ENCODE data around the gene ERV3-1. TPM values are rescaled to one million over a fixed set of nuclear protein-coding genes. Genes with fewer than 3 reads are reported as not detected.
A peak's percentile ranks its signal among the peaks of the same experiment; 100 is the strongest.
"Not testable (repeated sequence)": the region's sequence is repeated elsewhere in the genome, so short reads cannot be mapped to it uniquely, and the experiment has no call there.

Gene ERV3-1
- total RNA-seq, 1 experiment from 2014 or later: 7.2 TPM

DNA sequence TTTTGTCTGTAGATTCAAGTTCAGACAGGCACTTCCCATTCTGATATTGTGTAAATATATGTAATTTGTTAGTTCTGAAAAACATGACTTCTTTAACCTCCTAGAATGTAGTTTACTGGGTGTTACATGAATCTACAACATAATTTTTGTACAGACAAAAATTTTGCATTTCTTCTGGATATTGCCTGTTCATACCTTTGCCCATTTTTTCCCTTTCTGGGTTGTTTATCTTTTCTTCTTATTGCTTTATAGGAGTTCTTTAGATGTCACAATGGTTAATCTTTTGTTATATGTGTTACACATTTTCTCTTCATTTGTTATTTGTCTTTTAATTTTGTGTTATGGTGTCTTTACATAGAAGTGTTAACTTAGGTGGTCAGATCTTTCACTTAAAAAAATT lies 44.7 kb upstream of the ERV3-1 start:
- H2AFZ ChIP-seq (ENCODE audit: low read depth, low read length, poor library complexity, severe bottlenecking); intact Hi-C loops (cut with micrococcal nuclease); H3K9ac ChIP-seq (ENCODE audit: low read length); H3K27ac ChIP-seq (ENCODE audit: low read depth, low read length); CTCF ChIA-PET; H3K79me2 ChIP-seq (ENCODE audit: insufficient read depth, low read length); BruUV-seq (replicated peaks); POLR2A ChIA-PET; H3K4me1 ChIP-seq (ENCODE audit: control insufficient read depth in 1 of 2, insufficient read depth in 2 of 2, low read length in 2 of 2); H3K4me3 ChIP-seq (replicated peaks in 1 of 2; ENCODE audit: low read depth in 1 of 2, low read length in 2 of 2); H3K9me2 ChIP-seq (ENCODE audit: insufficient read depth); H3K27me3 ChIP-seq (ENCODE audit: insufficient read depth, low read length); H3K9me3 ChIP-seq (ENCODE audit: control insufficient read depth in 1 of 2, insufficient read depth in 1 of 2, low read depth in 1 of 2, low read length in 2 of 2); H3K4me2 ChIP-seq (ENCODE audit: low read length); H4K20me1 ChIP-seq (ENCODE audit: insufficient read depth); RAD21 ChIA-PET (ENCODE audit: low non-redundant PET in 1 of 2, low total read pairs in 2 of 2, uncharacterized antibody in 2 of 2, unreplicated experiment in 2 of 2); H3K36me3 ChIP-seq (ENCODE audit: control insufficient read depth in 1 of 2, insufficient read depth in 2 of 2, low read length in 2 of 2); DNase-seq (ENCODE audit: low read depth, low spot score); ATAC-seq: not testable (repeated sequence)

DNA sequence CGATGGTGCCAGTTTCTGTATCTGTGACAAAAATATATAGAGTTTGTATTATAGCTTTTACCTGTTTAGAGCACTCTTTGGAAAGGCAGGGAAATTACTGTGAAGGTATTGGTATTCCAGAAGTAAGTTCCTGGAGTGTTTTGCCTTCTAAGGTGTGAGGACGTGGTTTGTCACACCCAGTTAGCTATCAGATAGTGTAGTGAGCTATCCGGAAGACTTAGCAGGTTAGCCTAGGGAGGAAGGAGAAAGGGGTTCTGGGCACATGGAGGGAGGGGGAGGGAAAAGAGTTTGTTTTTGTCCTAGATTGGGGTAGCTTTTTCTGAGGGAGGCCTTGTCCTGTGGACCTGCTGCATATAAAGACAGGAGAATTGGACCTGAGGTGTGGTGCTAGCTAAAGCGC lies 39.8 kb upstream of the ERV3-1 start:
- RAD21 ChIA-PET (ENCODE audit: low non-redundant PET in 1 of 2, low total read pairs in 2 of 2, uncharacterized antibody in 2 of 2, unreplicated experiment in 2 of 2); H3K36me3 ChIP-seq (ENCODE audit: control insufficient read depth in 1 of 2, insufficient read depth in 2 of 2, low read length in 2 of 2); H3K9ac ChIP-seq (ENCODE audit: low read length); POLR2A ChIA-PET; H3K27ac ChIP-seq (ENCODE audit: low read depth, low read length); DNase-seq (ENCODE audit: low read depth, low spot score); CTCF ChIA-PET; H3K79me2 ChIP-seq (ENCODE audit: insufficient read depth, low read length); H3K9me3 ChIP-seq (ENCODE audit: control insufficient read depth in 1 of 2, insufficient read depth in 1 of 2, low read depth in 1 of 2, low read length in 2 of 2); H3K4me1 ChIP-seq (ENCODE audit: control insufficient read depth in 1 of 2, insufficient read depth in 2 of 2, low read length in 2 of 2); H3K27me3 ChIP-seq (ENCODE audit: insufficient read depth, low read length); H3K9me2 ChIP-seq (ENCODE audit: insufficient read depth); BruUV-seq (replicated peaks); ATAC-seq; H3K4me2 ChIP-seq (ENCODE audit: low read length); H2AFZ ChIP-seq (ENCODE audit: low read depth, low read length, poor library complexity, severe bottlenecking); intact Hi-C loops (cut with micrococcal nuclease); H4K20me1 ChIP-seq (ENCODE audit: insufficient read depth); H3K4me3 ChIP-seq (replicated peaks in 1 of 2; ENCODE audit: low read depth in 1 of 2, low read length in 2 of 2): not testable (repeated sequence)

DNA sequence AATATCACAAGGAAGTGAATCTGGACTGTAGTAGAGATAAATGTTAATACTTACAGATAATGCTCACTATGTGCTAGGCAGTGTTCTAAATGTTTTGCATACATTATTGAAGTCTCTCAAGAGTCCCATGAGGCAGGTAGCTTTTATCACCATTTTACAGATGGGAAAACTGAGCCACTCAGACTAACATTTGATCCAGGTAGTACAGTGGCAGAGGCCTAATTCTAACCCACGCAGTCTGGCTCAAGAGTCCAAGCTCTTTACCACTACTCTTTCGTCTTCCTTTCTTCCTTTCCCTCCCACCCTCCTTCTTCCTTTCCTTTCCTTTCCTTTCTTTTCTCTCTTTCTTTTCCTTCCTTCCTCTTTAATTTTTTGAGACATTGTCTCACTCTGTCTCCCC lies 39.1 kb upstream of the ERV3-1 start:
- H3K27me3 ChIP-seq (ENCODE audit: insufficient read depth, low read length); DNase-seq (ENCODE audit: low read depth, low spot score); H3K9me2 ChIP-seq (ENCODE audit: insufficient read depth); H3K4me3 ChIP-seq (replicated peaks in 1 of 2; ENCODE audit: low read depth in 1 of 2, low read length in 2 of 2); H3K36me3 ChIP-seq (ENCODE audit: control insufficient read depth in 1 of 2, insufficient read depth in 2 of 2, low read length in 2 of 2); POLR2A ChIA-PET; ATAC-seq; H2AFZ ChIP-seq (ENCODE audit: low read depth, low read length, poor library complexity, severe bottlenecking); H3K4me2 ChIP-seq (ENCODE audit: low read length); H3K79me2 ChIP-seq (ENCODE audit: insufficient read depth, low read length); H3K9ac ChIP-seq (ENCODE audit: low read length); RAD21 ChIA-PET (ENCODE audit: low non-redundant PET in 1 of 2, low total read pairs in 2 of 2, uncharacterized antibody in 2 of 2, unreplicated experiment in 2 of 2); H3K9me3 ChIP-seq (ENCODE audit: control insufficient read depth in 1 of 2, insufficient read depth in 1 of 2, low read depth in 1 of 2, low read length in 2 of 2); H3K4me1 ChIP-seq (ENCODE audit: control insufficient read depth in 1 of 2, insufficient read depth in 2 of 2, low read length in 2 of 2); CTCF ChIA-PET; H4K20me1 ChIP-seq (ENCODE audit: insufficient read depth); intact Hi-C loops (cut with micrococcal nuclease); H3K27ac ChIP-seq (ENCODE audit: low read depth, low read length); BruUV-seq (replicated peaks): not testable (repeated sequence)

DNA sequence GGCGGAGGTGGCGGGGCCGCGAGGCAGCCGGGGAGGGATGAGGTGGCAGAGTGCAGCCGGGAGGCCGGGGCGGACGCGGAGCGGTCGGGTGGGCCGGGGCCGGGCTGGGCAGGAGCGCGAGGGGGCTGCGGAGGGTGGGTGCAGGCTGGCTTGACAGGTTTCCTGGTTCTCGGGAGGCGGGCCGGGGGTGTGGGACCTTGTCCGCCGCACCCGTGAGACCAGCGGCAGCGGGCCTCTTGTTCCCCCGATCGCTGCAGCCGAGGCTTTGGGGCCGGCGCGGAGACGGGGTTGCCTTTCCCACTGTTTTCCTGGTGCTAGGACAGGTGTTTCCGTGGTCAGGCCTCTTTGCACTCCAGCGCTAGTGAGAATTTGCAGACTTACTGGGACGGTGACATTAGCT lies 32.3 kb upstream of the ERV3-1 start:
- peak overlapping the region; percentile 88 for H3K4me2 ChIP-seq (ENCODE audit: low read length)
- peak overlapping the region; percentile 58 to 71 for H3K4me3 ChIP-seq (replicated peaks in 1 of 2; ENCODE audit: low read depth in 1 of 2, low read length in 2 of 2)
- intact Hi-C loops (cut with micrococcal nuclease); H3K36me3 ChIP-seq (ENCODE audit: control insufficient read depth in 1 of 2, insufficient read depth in 2 of 2, low read length in 2 of 2); RAD21 ChIA-PET (ENCODE audit: low non-redundant PET in 1 of 2, low total read pairs in 2 of 2, uncharacterized antibody in 2 of 2, unreplicated experiment in 2 of 2); H3K27me3 ChIP-seq (ENCODE audit: insufficient read depth, low read length); CTCF ChIA-PET; H2AFZ ChIP-seq (ENCODE audit: low read depth, low read length, poor library complexity, severe bottlenecking); H4K20me1 ChIP-seq (ENCODE audit: insufficient read depth); DNase-seq (ENCODE audit: low read depth, low spot score); H3K9me2 ChIP-seq (ENCODE audit: insufficient read depth); POLR2A ChIA-PET; BruUV-seq (replicated peaks); H3K9me3 ChIP-seq (ENCODE audit: control insufficient read depth in 1 of 2, insufficient read depth in 1 of 2, low read depth in 1 of 2, low read length in 2 of 2): not testable (repeated sequence)
- H3K27ac ChIP-seq (ENCODE audit: low read depth, low read length): peak overlapping the region; percentile 53
- peak; percentile 7 for ATAC-seq
- H3K9ac ChIP-seq (ENCODE audit: low read length): peak overlapping the region; percentile 77
- H3K79me2 ChIP-seq (ENCODE audit: insufficient read depth, low read length): peaks cover 22% of the 10 kb centered on the region
- peaks cover 2 to 18% of the 10 kb centered on the region in 2 experiments; a peak in 3 of 4 replicates for H3K4me1 ChIP-seq (ENCODE audit: control insufficient read depth in 1 of 2, insufficient read depth in 2 of 2, low read length in 2 of 2)

Measured in HCT116 (cell line).